ENCODE measurements around the gene ROCK1.
"Not testable (repeated sequence)": the region's sequence is repeated elsewhere in the genome, so short reads cannot be mapped to it uniquely, and the experiment has no call there.

ROCK1 gene

GRCh38 chr18:21052385-21052784, 59.2 kb downstream of the ROCK1 start:
- no peak for DNase-seq (ENCODE audit: low read depth)

DNA sequence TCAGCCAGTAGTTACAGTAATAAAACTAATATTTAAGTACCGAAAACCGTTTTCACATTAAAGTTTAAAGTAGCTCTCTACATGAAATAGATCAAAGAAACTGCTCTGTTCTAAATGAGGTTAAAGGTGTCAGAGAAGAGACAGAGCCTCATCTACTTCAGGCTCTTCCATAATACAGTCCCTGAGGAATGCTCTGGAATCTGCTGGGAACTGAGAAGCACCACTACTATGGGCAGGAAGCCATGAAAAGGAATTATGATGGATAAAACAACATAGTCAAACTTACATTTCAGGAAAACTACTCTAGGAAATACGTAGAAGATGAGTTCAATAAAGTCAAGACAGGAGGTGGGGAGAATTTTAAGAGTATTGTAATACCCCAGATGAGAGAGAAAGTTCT, 60.0 kb downstream of the ROCK1 start:
- no peak for DNase-seq (ENCODE audit: low read depth)

GRCh38 chr18:21049306-21049705, 62.3 kb downstream of the ROCK1 start:
- DNase-seq (ENCODE audit: low read depth): no peak

DNA sequence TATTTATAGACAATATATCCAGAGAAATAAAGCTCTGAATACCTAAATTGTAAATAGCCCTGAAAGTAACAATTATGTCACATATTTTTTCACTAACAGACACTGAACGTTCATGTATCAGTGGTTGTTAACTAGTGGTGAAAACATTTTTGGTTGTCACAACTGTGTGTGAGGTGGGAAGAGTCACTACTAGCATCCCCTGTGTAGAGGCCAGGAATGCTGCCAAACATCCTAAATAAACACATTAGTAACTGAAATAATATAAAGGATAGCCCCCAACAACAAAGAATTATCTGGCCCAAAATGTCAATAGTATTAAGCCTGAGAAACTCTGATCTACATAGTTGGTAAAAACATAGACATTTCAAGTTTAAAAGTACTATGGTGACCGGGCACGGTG, 64.5 kb downstream of the ROCK1 start:
- DNase-seq (ENCODE audit: low read depth): no peak

- no peak for DNase-seq (ENCODE audit: low read depth)
Observed at GRCh38 chr18:21040466-21040865, 71.1 kb downstream of the ROCK1 start.

- DNase-seq (ENCODE audit: low read depth): no peak
Observed at GRCh38 chr18:21038201-21038600, 73.4 kb downstream of the ROCK1 start.

- no peak for DNase-seq (ENCODE audit: low read depth)
Observed at GRCh38 chr18:21031845-21032244, 79.8 kb downstream of the ROCK1 start.

- not testable (repeated sequence) for DNase-seq (ENCODE audit: low read depth)
Observed at GRCh38 chr18:21018257-21018656, 93.4 kb downstream of the ROCK1 start.

- DNase-seq (ENCODE audit: low read depth): no peak
Observed at GRCh38 chr18:21012308-21012707, 99.3 kb downstream of the ROCK1 start.

- DNase-seq (ENCODE audit: low read depth): no peak
Observed at GRCh38 chr18:21004726-21005125, 106.9 kb downstream of the ROCK1 start.

DNA sequence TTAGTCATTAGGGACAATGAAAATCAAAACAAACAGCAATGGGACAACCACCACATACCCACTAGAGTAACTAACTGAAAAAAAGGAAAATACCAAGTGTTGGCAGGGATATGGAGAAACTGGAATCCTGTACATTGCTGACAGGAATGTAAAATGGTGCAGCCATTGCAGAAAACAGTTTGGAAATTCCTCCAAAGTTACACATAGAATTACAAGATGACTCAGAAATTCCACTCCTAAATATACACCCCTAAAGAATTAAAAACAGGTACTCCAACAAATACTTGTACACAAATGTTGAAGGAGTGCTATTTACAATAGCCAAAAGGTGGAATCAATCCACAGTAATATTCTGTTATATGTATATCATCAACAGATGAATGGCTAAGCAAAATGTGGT, 110.9 kb downstream of the ROCK1 start:
- no peak for DNase-seq (ENCODE audit: low read depth)

GRCh38 chr18:20997371-20997770, 114.2 kb downstream of the ROCK1 start:
- no peak for DNase-seq (ENCODE audit: low read depth)

DNA sequence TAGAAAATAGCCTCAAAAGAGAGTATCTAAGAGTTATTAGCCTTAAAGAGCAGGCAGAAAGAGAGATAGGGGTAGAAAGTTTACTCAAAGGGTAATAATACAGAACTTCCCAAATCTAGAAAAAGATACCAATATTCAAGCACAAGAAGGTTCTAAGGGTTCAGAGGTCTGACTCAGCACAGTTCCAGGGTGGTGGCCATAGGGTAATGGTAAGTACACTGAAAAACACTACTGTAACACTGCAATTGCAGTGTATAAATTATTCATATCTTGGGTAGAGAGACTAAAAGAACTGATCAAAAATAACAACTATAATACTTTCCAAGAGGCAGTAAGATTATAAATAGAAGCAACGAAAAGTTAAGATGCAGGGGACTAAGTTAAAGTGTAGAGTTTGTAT, 115.2 kb downstream of the ROCK1 start:
- no peak for DNase-seq (ENCODE audit: low read depth)

- no peak for DNase-seq (ENCODE audit: low read depth)
Observed at GRCh38 chr18:20988726-20989125, 122.9 kb downstream of the ROCK1 start.

DNA sequence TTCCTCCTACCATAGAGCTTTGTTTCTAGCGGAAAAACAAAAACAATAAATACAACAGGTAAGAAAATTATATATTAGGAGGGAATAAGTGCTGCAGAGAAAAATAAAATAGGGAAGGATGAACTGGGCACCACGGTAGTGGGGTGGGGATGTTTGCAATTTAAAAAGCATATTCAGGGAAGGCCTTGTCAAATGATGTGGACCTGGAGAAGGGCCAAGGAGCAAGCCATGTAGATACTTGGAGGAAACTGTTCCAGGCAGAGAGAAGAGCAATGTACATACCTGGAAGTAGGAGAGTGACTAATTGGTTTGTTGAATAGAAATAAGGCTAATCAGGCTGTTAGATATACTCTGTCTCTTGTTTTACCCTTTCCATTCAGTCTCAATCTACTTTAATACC, 136.5 kb downstream of the ROCK1 start:
- no peak for DNase-seq (ENCODE audit: low read depth)

- DNase-seq (ENCODE audit: low read depth): no peak
Observed at GRCh38 chr18:20971886-20972267, 139.7 kb downstream of the ROCK1 start.

DNA sequence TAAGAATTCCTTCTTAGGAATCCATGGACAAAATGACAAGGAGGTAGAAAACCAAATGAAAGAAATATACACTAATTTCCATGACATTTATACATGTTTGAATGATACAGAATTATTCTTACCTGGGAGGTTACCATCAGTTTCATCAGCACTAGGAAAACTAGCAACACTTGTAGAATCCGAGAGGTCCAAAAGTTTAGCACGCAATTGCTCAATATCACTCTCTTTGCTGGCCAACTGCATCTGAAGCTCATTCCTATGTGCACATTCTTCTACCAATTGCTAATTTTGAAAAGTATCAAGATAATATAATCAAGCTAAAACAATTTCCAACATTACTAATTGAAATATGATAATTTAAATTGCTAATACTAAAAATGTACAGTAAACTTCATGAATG, 144.8 kb downstream of the ROCK1 start:
- DNase-seq (ENCODE audit: low read depth): no peak

DNA sequence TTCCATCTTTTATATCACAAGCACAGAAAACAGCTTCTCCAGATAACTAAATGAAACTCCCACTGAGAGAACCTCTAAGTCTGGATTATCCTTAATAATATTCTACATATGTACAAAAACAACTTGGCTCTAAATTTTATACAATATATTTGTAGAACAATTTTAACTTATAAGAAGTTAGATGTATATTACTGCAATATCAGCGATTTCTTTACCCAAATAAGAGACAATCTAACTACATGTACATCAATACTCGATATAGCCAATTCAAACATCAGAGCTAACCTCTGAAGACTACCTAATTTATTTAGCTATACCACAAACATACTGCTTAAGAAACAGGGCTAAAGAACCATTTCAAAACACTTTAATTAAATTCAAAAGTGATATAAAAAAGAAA, 148.6 kb downstream of the ROCK1 start:
- no peak for DNase-seq (ENCODE audit: low read depth)

GRCh38 chr18:20960735-20961134, 150.9 kb downstream of the ROCK1 start:
- DNase-seq (ENCODE audit: low read depth): no peak

DNA sequence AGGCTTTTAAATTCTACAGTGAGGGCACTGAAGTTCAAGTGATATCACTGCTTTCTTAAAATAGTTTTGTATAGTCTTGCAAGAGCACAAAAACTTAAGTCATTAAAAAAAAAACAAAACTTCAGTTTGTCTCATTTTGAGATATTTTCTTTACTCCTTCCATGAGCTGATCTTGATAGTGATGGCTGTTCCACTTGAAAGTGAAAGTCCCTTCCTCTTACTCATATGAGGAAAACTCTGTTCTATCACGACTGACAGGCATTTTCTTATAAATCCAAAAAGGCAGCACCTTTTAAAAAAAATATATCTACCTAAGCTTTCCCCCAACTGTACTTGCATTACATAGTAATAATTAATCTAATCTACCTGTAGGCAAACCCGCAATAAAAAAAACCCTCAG, 160.8 kb downstream of the ROCK1 start:
- DNase-seq (ENCODE audit: low read depth): not testable (repeated sequence)
